Transverse colon (tissue), 4 donors: ENCODE measurements around the gene ZNF488. TPM values are rescaled to one million over a fixed set of nuclear protein-coding genes. Genes with fewer than 3 reads are reported as not detected.

Source experiments
- DNase-seq: peaks from one replicate; pipeline ENCODE4 v3.0.0-alpha.2; 2019
- H3K27ac ChIP-seq, 4 donors: fragments of 200-600 bp; sonication (generic); 2 replicates each; pipeline ENCODE4 v1.5.1; 2016 to 2018; ENCODE audit warnings: inconsistent platforms in 4 of 4
- H3K27me3 ChIP-seq: fragments of 200-600 bp; sonication (generic); 2 replicates; pipeline ENCODE4 v1.5.1; 2017; ENCODE audit warnings: inconsistent platforms
- H3K36me3 ChIP-seq, 4 donors: fragments of 200-600 bp; sonication (generic); 2 replicates each; pipeline ENCODE4 v1.5.1; 2017 to 2019; ENCODE audit warnings: inconsistent platforms in 4 of 4
- H3K4me1 ChIP-seq, 4 donors: fragments of 200-600 bp; sonication (generic); 2 replicates each; pipeline ENCODE4 v1.5.1; 2017 to 2020; ENCODE audit warnings: inconsistent platforms in 4 of 4
- H3K4me3 ChIP-seq, 4 donors: fragments of 200-600 bp; sonication (generic); 1 replicate in 1 of 4; 2 replicates in 3 of 4; pipeline versions ENCODE4 v1.5.1 to v1.6.1; 2017 to 2019; ENCODE audit warnings: inconsistent platforms in 4 of 4
- H3K9me3 ChIP-seq, 2 donors: fragments of 200-600 bp; sonication (generic); 2 replicates each; pipeline ENCODE4 v1.5.1; 2017 to 2019; ENCODE audit warnings: inconsistent platforms in 2 of 2
- CTCF ChIP-seq, 5 experiments: fragments of 200-600 bp in 3 of 5; fragments of 450-650 bp in 2 of 5; sonication (generic) in 3 of 5; IDR thresholded peaks; 1 replicate in 2 of 5; 2 replicates in 3 of 5; pipeline ENCODE4 v1.5.1; 2016 to 2017; ENCODE audit warnings: antibody characterized with exemption in 5 of 5, inconsistent platforms in 3 of 5, mild to moderate bottlenecking in 2 of 5, moderate library complexity in 1 of 5
- EP300 ChIP-seq: sonication (generic); formaldehyde crosslinking; IDR thresholded peaks from one replicate; pipeline ENCODE4 v1.6.1; 2017; ENCODE audit warnings: antibody characterized with exemption, low read depth
- POLR2A ChIP-seq: fragments of 450-650 bp; IDR thresholded peaks from one replicate; pipeline ENCODE4 v1.6.1; 2016; ENCODE audit warnings: antibody characterized with exemption, mild to moderate bottlenecking, moderate library complexity
- POLR2AphosphoS5 ChIP-seq, 3 donors: sonication (generic); formaldehyde crosslinking; IDR thresholded peaks; one replicate each; pipeline ENCODE4 v1.6.1; 2016; ENCODE audit warnings: antibody characterized with exemption in 3 of 3
- WGBS, 2 donors: methylation state at CpG; one replicate each; pipeline ENCODE4 v1.1.5; 2018; ENCODE audit warnings: low coverage in 1 of 2; 5-methylcytosine and 5-hydroxymethylcytosine counted together
- in situ Hi-C, 4 donors: fragments of 200-750 bp; cut with MboI; loops; one replicate each; pipeline versions ENCODE4 v1.15.0 to v1.15.1; 2017; ENCODE audit warnings: low sequenced_read_pairs in 3 of 4, low pct_ligation_motif_present in 1 of 4, low pct_unique_long_range_greater_than_20kb in 1 of 4
- intact Hi-C: fragments of 100-400 bp; cut with DNase I; formaldehyde crosslinking; loops from one replicate; pipeline ENCODE4 v1.15.1; 2023; ENCODE audit warnings: low total_unique reads
- total RNA-seq, 4 donors: library from RNA; depleted of rRNA; stranded (reverse); fragments of >200 nt; gene quantifications; one replicate each; pipeline ENCODE4 v1.1.0, GENCODE V29; 2016

The ZNF488 gene
- total RNA-seq, 4 donors from 2014 or later, result 0.41 to 0.80 TPM; not detected in 2

- H3K27me3 ChIP-seq, result no peaks in the 10 kb centered on the region
- no peaks in the 10 kb centered on the region for H3K9me3 ChIP-seq
- no peak for DNase-seq
- in situ Hi-C loops, result no loop called here
- intact Hi-C loops, result no loop called here
- H3K36me3 ChIP-seq, result no peaks in the 10 kb centered on the region
- TF ChIP-seq CTCF (IDR thresholded peaks at IDR 0.05) (no peak), EP300 (no peak), POLR2A (no peak), POLR2AphosphoS5 (IDR thresholded peaks at IDR 0.05) (no peak)
- no peak overlapping the region for H3K4me3 ChIP-seq
- H3K4me1 ChIP-seq, result no peaks in the 10 kb centered on the region
- H3K27ac ChIP-seq, result no peak overlapping the region
- WGBS, 2 donors, result 84 to 88% methylated on average over 5 to 9 of the region's 9 CpGs
Measured at GRCh38 chr10:47365431-47366180, 18.5 kb downstream of the ZNF488 start.

GRCh38 chr10:47364911-47365310 lies 19.2 kb downstream of the ZNF488 start:
- in situ Hi-C loops (no loop called here), intact Hi-C loops (no loop called here)
- WGBS, 2 donors, result 93% methylated on average over 6 of the region's 6 CpGs; no CpG with 5 or more reads in 1 of the 2 donors
- Histone ChIP-seq H3K4me3 (no peak overlapping the region), H3K36me3 (no peaks in the 10 kb centered on the region), H3K27ac (no peak overlapping the region), H3K4me1 (no peaks in the 10 kb centered on the region), H3K27me3 (no peaks in the 10 kb centered on the region), H3K9me3 (no peaks in the 10 kb centered on the region)
- no peak for DNase-seq
- TF ChIP-seq EP300 (no peak), POLR2A (no peak), POLR2AphosphoS5 (IDR thresholded peaks at IDR 0.05) (no peak), CTCF (IDR thresholded peaks at IDR 0.05) (no peak)

GRCh38 chr10:47364366-47364765 lies 19.7 kb downstream of the ZNF488 start:
- 29 to 43% methylated on average over 3 to 4 of the region's 4 CpGs for WGBS, 2 donors
- no peak for TF ChIP-seq POLR2AphosphoS5 (IDR thresholded peaks at IDR 0.05)
- no peak for TF ChIP-seq CTCF (IDR thresholded peaks at IDR 0.05)
- no peak for TF ChIP-seq POLR2A
- no peak for TF ChIP-seq EP300
- no peaks in the 10 kb centered on the region for H3K4me1 ChIP-seq
- DNase-seq, result no peak
- intact Hi-C loops (no loop called here), in situ Hi-C loops (no loop called here)
- H3K4me3 ChIP-seq, result no peak overlapping the region
- H3K36me3 ChIP-seq, result no peaks in the 10 kb centered on the region
- no peak overlapping the region for H3K27ac ChIP-seq
- no peaks in the 10 kb centered on the region for H3K27me3 ChIP-seq
- H3K9me3 ChIP-seq, result no peaks in the 10 kb centered on the region

GRCh38 chr10:47363781-47364180 lies 20.3 kb downstream of the ZNF488 start:
- intact Hi-C loops, result no loop called here
- TF ChIP-seq POLR2A (no peak), POLR2AphosphoS5 (IDR thresholded peaks at IDR 0.05) (no peak), CTCF (IDR thresholded peaks at IDR 0.05) (no peak), EP300 (no peak)
- 43 to 50% methylated on average over 2 to 3 of the region's 3 CpGs for WGBS, 2 donors
- no peak for DNase-seq
- Histone ChIP-seq H3K4me1 (no peaks in the 10 kb centered on the region), H3K27me3 (no peaks in the 10 kb centered on the region), H3K4me3 (no peak overlapping the region), H3K9me3 (no peaks in the 10 kb centered on the region), H3K36me3 (no peaks in the 10 kb centered on the region), H3K27ac (no peak overlapping the region)
- in situ Hi-C loops, result no loop called here
